HepG2 (cell line): ENCODE data around the gene FIBCD1. TPM values are rescaled to one million over a fixed set of nuclear protein-coding genes. Genes with fewer than 3 reads are reported as not detected.

Source experiments
- ATAC-seq: fragments of 200-7000 bp; cut with Tn5 transposase; 3 replicates; pipeline ENCODE4 v1.9.1; 2020; ENCODE audit warnings: mild to moderate bottlenecking, moderate library complexity
- BruUV-seq: library from RNA; stranded (reverse); fragments of 400-500 nt; replicated peaks from 2 replicates; lab custom pipeline; 2021; lab: Mats Ljungman, UMichigan
- CTCF ChIA-PET: fragments of 300-600 bp; formaldehyde crosslinking; extraction: SDS; loops from one replicate; lab custom pipeline; 2021; ENCODE audit warnings: low total read pairs, inconsistent platforms, low intra/inter-chr PET ratio; lab: Yijun Ruan, JAX
- POLR2A ChIA-PET: fragments of 350-600 bp; sonication (Branson Sonifier 250); formaldehyde crosslinking; loops from one replicate; lab custom pipeline; 2020; ENCODE audit warnings: antibody characterized with exemption, inconsistent platforms; lab: Yijun Ruan, JAX
- DNase-seq: peaks from one replicate; pipeline ENCODE4 v3.0.0-alpha.2; 2015; ENCODE audit warnings: low spot score
- FAIRE-seq: peaks from 3 replicates; lab custom pipeline; 2011; peaks lifted over from hg19 to GRCh38; lab: Jason Lieb, UNC
- H2AFZ ChIP-seq: one replicate; pipeline ENCODE4 v1.6.1; 2011; ENCODE audit warnings: low read length, inconsistent platforms
- H3K27ac ChIP-seq: fragments of 300-600 bp; 3 replicates; pipeline ENCODE4 v1.8.0; 2011; ENCODE audit warnings: mixed run types, mild to moderate bottlenecking, mixed read lengths, low read length, inconsistent platforms; ENCODE audit not compliant: insufficient read depth; ENCODE audit errors: extremely low read length
- H3K27me3 ChIP-seq, 2 experiments: fragments of 200-600 bp in 1 of 2; 2 replicates in 1 of 2; 3 replicates in 1 of 2; pipeline versions ENCODE4 v1.6.0 to v1.8.0; 2011; ENCODE audit warnings: low read length in 2 of 2, mild to moderate bottlenecking in 2 of 2, moderate library complexity in 2 of 2, inconsistent platforms in 1 of 2; ENCODE audit not compliant: insufficient read depth in 2 of 2, control insufficient read depth in 1 of 2
- H3K36me3 ChIP-seq, 2 experiments: fragments of 200-600 bp in 1 of 2; replicated peaks in 1 of 2; 2 replicates in 1 of 2; 3 replicates in 1 of 2; pipeline versions ENCODE4 v1.5.1 to v1.8.0; 2011; ENCODE audit warnings: low read length in 2 of 2, inconsistent platforms in 1 of 2; ENCODE audit not compliant: insufficient read depth in 2 of 2, control insufficient read depth in 1 of 2
- H3K4me1 ChIP-seq: 2 replicates; pipeline ENCODE4 v1.5.1; 2012; ENCODE audit warnings: low read length, inconsistent platforms; ENCODE audit not compliant: insufficient read depth
- H3K4me2 ChIP-seq: 2 replicates; pipeline ENCODE4 v1.6.0; 2011; ENCODE audit warnings: low read depth, low read length, inconsistent platforms
- H3K4me3 ChIP-seq, 3 experiments: fragments of 200-600 bp in 1 of 3; sonication (generic), shearing (Covaris generic) in 1 of 3; replicated peaks in 1 of 3; 2 replicates each; pipeline ENCODE4 v1.5.1; 2011 to 2016; ENCODE audit warnings: low read length in 3 of 3, inconsistent platforms in 2 of 3, low read depth in 2 of 3, mild to moderate bottlenecking in 2 of 3, control low read depth in 1 of 3, mixed read lengths in 1 of 3; ENCODE audit not compliant: insufficient read depth in 1 of 3
- H3K79me2 ChIP-seq: one replicate; pipeline ENCODE4 v1.6.1; 2011; ENCODE audit warnings: low read length, inconsistent platforms; ENCODE audit not compliant: insufficient read depth
- H3K9ac ChIP-seq: 2 replicates; pipeline ENCODE4 v1.6.0; 2011; ENCODE audit warnings: mild to moderate bottlenecking, low read depth, low read length, inconsistent platforms; ENCODE audit not compliant: insufficient read depth
- H3K9me3 ChIP-seq: 2 replicates; pipeline ENCODE4 v1.5.1; 2012; ENCODE audit warnings: mild to moderate bottlenecking, low read length
- H4K20me1 ChIP-seq: 2 replicates; pipeline ENCODE4 v1.6.0; 2011; ENCODE audit warnings: inconsistent platforms, mild to moderate bottlenecking, low read length, moderate library complexity; ENCODE audit not compliant: insufficient read depth
- BHLHE40 ChIP-seq: IDR thresholded peaks from 2 replicates; pipeline ENCODE4 v1.6.1; 2011; ENCODE audit warnings: low read length, improper control_type of control experiment
- GATAD1 ChIP-seq: IDR thresholded peaks from 2 replicates; pipeline ENCODE4 v1.6.1; 2016; ENCODE audit warnings: missing genetic modification reagents, missing compliant biosample characterization
- RFXANK ChIP-seq: IDR thresholded peaks from 2 replicates; pipeline ENCODE4 v1.6.1; 2016
- SNAPC4 ChIP-seq: sonication (generic); formaldehyde crosslinking; IDR thresholded peaks from 2 replicates; pipeline ENCODE4 v1.4.0; 2020; ENCODE audit warnings: mild to moderate bottlenecking, missing genetic modification reagents
- ZNF318 ChIP-seq: sonication (generic); formaldehyde crosslinking; IDR thresholded peaks from 2 replicates; pipeline ENCODE4 v1.4.0; 2020; ENCODE audit warnings: mild to moderate bottlenecking, missing genetic modification reagents
- ZNF614 ChIP-seq: IDR thresholded peaks from 2 replicates; pipeline ENCODE4 v1.6.1; 2018; ENCODE audit warnings: missing biosample characterization, missing genetic modification reagents, inconsistent platforms, borderline replicate concordance
- WGBS: methylation state at CpG from one replicate; pipeline ENCODE4 v1.1.6; 2017; ENCODE audit warnings: low lambda C conversion rate; 5-methylcytosine and 5-hydroxymethylcytosine counted together
- in situ Hi-C: cut with HindIII; loops from 2 replicates; pipeline ENCODE4 v1.10.0; 2017; ENCODE audit warnings: low pct_unique_long_range_greater_than_20kb; ENCODE audit not compliant: extremely low pct_ligation_motif_present
- intact Hi-C: fragments of 100-400 bp; cut with micrococcal nuclease; formaldehyde crosslinking; loops from one replicate; pipeline ENCODE4 v1.10.0; 2022; ENCODE audit not compliant: unreplicated experiment
- polyA plus RNA-seq, 8 experiments: library from polyadenylated mRNA; depleted of rRNA in 3 of 8; stranded (reverse) in 7 of 8; unstranded in 1 of 8; fragments of >200 nt; fragmentation: Illumina TruSeq in 4 of 8; extraction: Trizol in 4 of 8; gene quantifications; 2 replicates each; pipeline versions ENCODE4 v1.2.1 to v1.2.3, GENCODE V29; 2011 to 2016; ENCODE audit warnings: low read depth in 4 of 8, missing spikeins in 1 of 8, mixed read lengths in 1 of 8; ENCODE audit not compliant: insufficient read depth in 1 of 8
- total RNA-seq, 5 experiments: library from RNA; depleted of rRNA; stranded (reverse); fragments of >200 nt; fragmentation: Illumina TruSeq; extraction: Trizol; gene quantifications; 2 replicates each; pipeline ENCODE4 v1.2.3, GENCODE V29; 2016; ENCODE audit warnings: low read depth in 1 of 5

Gene FIBCD1
- total and polyA plus RNA-seq, 2 of the 13 experiments (the other 11 are each of a cell fraction or from before 2014, with no cell fraction given) = 0.55 to 0.89 TPM

GRCh38 chr9:130865921-130866320, 73.1 kb downstream of the FIBCD1 start (continued):
- TF ChIP-seq SNAPC4 (CRISPR knock-in tag) (no peak), RFXANK (CRISPR knock-in tag) (no peak)

DNA sequence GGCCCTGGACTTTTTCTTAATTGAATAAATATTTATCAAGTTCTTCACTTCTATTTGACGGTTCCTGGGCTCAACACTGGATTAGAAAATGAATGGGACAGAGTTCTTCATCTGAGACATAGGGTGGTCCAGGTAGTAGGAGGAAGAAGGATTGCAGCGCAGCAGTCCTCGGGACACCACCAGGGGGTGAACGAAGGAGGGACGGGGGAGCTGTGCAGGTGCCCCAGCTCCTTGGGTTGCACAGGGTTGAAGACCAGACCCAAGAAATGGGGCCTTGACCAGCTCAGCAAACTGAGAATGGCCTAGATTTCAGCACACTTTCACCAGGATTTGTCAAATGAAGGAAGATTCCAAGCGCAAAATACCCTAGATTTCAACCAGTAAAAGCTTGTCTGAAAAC, 74.5 kb downstream of the FIBCD1 start:
- CTCF ChIA-PET = interaction anchor here (1.5 to 2.3 kb wide), 3 partner anchors 94 to 163 kb away, joined by 13 to 14 read pairs (median 14); no protein-coding TSS in a partner anchor
- in situ Hi-C loops = loop anchor here (5.0 kb wide), 2 partner anchors 92 to 152 kb away; no protein-coding TSS in a partner anchor
- H3K4me2 ChIP-seq = no peak overlapping the region
- 97% methylated on average over 6 of the region's 6 CpGs for WGBS
- peaks cover 22 to 57% of the 10 kb centered on the region in 2 experiments for H3K36me3 ChIP-seq
- no peaks in the 10 kb centered on the region for H3K27me3 ChIP-seq
- H3K9me3 ChIP-seq = no peaks in the 10 kb centered on the region
- H2AFZ ChIP-seq = no peak overlapping the region
- DNase-seq (no peak), ATAC-seq (no peak), FAIRE-seq (no peak)
- H3K4me3 ChIP-seq = no peak overlapping the region
- no TSS peak for BruUV-seq
- TF ChIP-seq BHLHE40 = no peak
- TF ChIP-seq GATAD1 (CRISPR knock-in tag) = no peak
- TF ChIP-seq ZNF614 (CRISPR knock-in tag) = no peak
- TF ChIP-seq ZNF318 (CRISPR knock-in tag) = no peak
- H4K20me1 ChIP-seq = peaks cover 13% of the 10 kb centered on the region
- H3K9ac ChIP-seq = no peak overlapping the region
- peaks cover 6% of the 10 kb centered on the region for H3K4me1 ChIP-seq
- intact Hi-C loops = no loop called here
- no peaks in the 10 kb centered on the region for H3K79me2 ChIP-seq
- no peak overlapping the region for H3K27ac ChIP-seq
- POLR2A ChIA-PET = no interaction called here
